NCI-H526 treated with DMSO at 0.1 percent for 48 hours (cell line): Measurements from ENCODE around the gene KPNA6.

Experiments
- DNase-seq: peaks from one replicate; lab custom pipeline; 2025; lab: John Stamatoyannopoulos, UW

KPNA6 gene

DNA sequence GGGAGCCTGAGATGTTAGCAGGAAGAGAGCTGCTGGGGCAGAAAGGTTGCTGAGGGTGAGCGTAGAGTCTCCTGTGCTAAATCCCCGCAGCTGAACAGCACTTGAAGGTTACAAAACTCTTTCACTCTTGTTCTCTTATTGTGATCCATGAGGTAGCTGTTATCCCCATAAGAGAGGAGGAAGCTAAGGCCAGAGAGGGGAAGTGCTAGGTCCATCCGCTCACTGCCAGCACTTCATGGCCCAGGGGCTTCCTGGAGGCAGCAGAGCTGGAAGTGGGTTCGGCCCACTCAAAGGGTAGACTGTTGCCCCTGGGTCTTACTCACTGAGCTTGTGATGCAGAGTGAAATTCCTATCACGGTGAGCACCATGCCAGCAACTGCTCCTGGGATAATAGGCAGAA lies 108.7 kb downstream of the KPNA6 start:
- DNase-seq: no peak

- DNase-seq: no peak
These were observed 111.2 kb downstream of the KPNA6 start for GRCh38 chr1:32219022-32219421.

DNA sequence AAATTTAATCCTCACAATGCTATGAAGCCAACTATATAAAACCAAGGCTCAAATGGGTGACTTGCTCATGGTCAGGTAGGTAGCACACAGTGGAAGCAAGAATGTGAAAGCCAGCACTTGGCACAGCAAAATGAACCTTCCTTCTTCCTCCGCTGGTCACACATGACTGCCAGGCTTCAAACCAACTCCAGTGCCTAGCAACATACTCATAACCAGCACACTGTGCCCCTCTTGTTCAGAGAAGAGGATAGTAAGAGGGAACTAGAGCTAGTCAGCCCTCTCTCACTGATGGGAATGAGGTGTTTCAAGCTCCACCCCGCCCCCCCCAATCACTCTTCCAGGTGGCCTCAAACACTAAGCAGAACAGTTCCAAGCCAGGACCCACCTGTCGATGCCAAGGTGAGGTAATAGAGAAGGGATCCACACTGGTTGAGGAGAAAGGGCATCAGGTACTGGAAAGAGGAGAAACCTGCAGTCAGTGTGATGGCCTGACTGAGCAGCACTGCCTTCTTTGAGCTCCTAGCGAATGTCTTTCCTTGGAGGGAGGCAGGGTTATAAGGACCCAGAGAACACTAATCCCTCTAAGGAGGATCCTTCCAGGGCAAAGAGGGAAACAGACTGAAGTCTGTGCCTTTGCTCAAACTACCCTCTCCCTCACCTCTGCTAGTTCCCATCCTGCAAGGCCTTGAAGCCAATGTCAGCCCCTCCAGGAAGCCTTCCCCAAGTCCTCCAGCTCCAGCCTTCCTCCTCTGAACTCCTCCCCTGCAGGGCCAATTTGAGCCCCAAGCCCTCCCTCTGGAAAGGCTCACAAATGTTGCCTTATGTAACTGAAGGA lies 113.1 kb downstream of the KPNA6 start:
- DNase-seq: no peak

DNA sequence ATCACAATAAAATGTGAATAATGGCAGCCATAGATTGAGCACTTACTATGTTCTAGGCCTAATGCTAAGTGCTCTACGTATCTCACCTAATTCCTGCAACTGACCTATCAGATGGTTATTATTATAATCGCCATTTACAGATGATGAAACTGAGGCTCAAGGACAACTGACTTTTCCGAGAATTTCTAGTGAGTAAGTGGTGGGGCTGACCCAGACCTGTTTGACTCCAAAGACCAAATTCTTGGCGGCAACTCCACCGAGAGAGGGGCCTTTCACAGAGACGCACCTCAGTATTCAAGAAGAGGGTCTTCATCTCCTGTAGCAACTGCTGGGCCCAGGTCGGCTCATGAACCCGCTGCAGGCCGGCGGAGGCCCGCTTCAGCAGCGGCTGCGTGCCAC lies 113.7 kb downstream of the KPNA6 start:
- DNase-seq: no peak

- peak; percentile 59 for DNase-seq
These were observed 114.3 kb downstream of the KPNA6 start, which contains the start of the genes EIF3I and TMEM234 for GRCh38 chr1:32221980-32222755. EIF3I (plus strand) TSS chr1:32222407; CDS start chr1:32222442, 35 bp downstream. TMEM234 (minus strand) TSS chr1:32222353; CDS start chr1:32222322, 31 bp downstream.

DNA sequence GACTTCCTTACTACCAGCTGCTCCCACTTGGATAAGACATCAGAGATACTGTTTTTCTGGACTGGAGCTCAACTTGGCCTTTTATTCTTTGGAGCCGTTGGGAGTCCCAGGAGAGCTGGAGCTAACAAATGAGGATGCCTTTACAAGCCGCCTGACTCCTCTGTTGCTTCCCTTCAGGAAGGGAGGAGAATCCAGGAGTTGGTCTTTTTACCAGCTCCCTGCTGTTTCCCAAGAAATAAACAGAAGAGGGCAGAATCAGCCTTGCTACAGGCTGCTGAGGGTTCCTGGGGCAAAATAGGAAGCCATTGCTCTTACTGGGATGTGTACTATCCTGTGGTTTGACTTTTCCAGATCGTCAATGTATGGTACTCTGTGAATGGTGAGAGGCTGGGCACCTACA lies 115.8 kb downstream of the KPNA6 start:
- DNase-seq: no peak

- DNase-seq: no peak
These were observed 116.4 kb downstream of the KPNA6 start for GRCh38 chr1:32224285-32224684.
